Prostate gland (tissue), 2 donors: ENCODE data around the gene KIAA0232.

Source experiments
- POLR2A ChIP-seq: fragments of 450-650 bp; IDR thresholded peaks from one replicate; pipeline ENCODE4 v1.6.1; 2016; ENCODE audit warnings: antibody characterized with exemption, mild to moderate bottlenecking
- TF ChIP-seq, protein P1 (sequence below), 4 experiments: fragments of 200-600 bp in 2 of 4; fragments of 450-650 bp in 2 of 4; sonication (generic) in 2 of 4; IDR thresholded peaks; 1 replicate in 3 of 4; 2 replicates in 1 of 4; pipeline ENCODE4 v1.5.1; 2016 to 2019; ENCODE audit warnings: antibody characterized with exemption in 4 of 4, mild to moderate bottlenecking in 2 of 4, moderate library complexity in 2 of 4

- TF ChIP-seq POLR2A: no peak
- TF ChIP-seq, protein P1, sequence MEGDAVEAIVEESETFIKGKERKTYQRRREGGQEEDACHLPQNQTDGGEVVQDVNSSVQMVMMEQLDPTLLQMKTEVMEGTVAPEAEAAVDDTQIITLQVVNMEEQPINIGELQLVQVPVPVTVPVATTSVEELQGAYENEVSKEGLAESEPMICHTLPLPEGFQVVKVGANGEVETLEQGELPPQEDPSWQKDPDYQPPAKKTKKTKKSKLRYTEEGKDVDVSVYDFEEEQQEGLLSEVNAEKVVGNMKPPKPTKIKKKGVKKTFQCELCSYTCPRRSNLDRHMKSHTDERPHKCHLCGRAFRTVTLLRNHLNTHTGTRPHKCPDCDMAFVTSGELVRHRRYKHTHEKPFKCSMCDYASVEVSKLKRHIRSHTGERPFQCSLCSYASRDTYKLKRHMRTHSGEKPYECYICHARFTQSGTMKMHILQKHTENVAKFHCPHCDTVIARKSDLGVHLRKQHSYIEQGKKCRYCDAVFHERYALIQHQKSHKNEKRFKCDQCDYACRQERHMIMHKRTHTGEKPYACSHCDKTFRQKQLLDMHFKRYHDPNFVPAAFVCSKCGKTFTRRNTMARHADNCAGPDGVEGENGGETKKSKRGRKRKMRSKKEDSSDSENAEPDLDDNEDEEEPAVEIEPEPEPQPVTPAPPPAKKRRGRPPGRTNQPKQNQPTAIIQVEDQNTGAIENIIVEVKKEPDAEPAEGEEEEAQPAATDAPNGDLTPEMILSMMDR (IDR thresholded peaks at IDR 0.05): no peak
These were observed 48.3 kb upstream of the KIAA0232 start for GRCh38 chr4:6734165-6734786.
